CD4-positive, alpha-beta T cell treated with Interleukin-6 for 4 hours (primary cell): ENCODE results near the gene GDPGP1.
"Not testable (repeated sequence)": the region's sequence is repeated elsewhere in the genome, so short reads cannot be mapped to it uniquely, and the experiment has no call there.

Experiments
- DNase-seq: peaks from one replicate; pipeline ENCODE4 v3.0.0-alpha.2; 2020; ENCODE audit warnings: mixed read lengths

Gene GDPGP1

GRCh38 chr15:90227336-90227735 is 6.7 kb upstream of the GDPGP1 start:
- DNase-seq: no peak

GRCh38 chr15:90227816-90228772 is 5.9 kb upstream of the GDPGP1 start:
- DNase-seq: no peak

GRCh38 chr15:90228960-90229359 is 5.0 kb upstream of the GDPGP1 start:
- DNase-seq: no peak

GRCh38 chr15:90230071-90230494 is 3.9 kb upstream of the GDPGP1 start:
- DNase-seq: no peak

GRCh38 chr15:90230610-90231009 is 3.4 kb upstream of the GDPGP1 start:
- no peak for DNase-seq

- peak; percentile 86 for DNase-seq
Measured at GRCh38 chr15:90231028-90232017, 2.7 kb upstream of the GDPGP1 start.

GRCh38 chr15:90232196-90232595 is 1.8 kb upstream of the GDPGP1 start:
- DNase-seq: peak; percentile 10

- no peak for DNase-seq
Measured at GRCh38 chr15:90232941-90233386, 1.0 kb upstream of the GDPGP1 start.

- DNase-seq: peak; percentile 98
Measured at GRCh38 chr15:90233387-90234095, 468 bp upstream of the GDPGP1 start, which contains the start of gene CIB1. CIB1 (minus strand) TSS chr15:90233941; CDS start chr15:90233885, 56 bp downstream.

- DNase-seq: no peak
Measured at GRCh38 chr15:90239371-90239770, 5.4 kb downstream of the GDPGP1 start.

GRCh38 chr15:90240856-90241255 is 6.8 kb downstream of the GDPGP1 start:
- DNase-seq: no peak

- DNase-seq: no peak
Measured at GRCh38 chr15:90241343-90242192, 7.6 kb downstream of the GDPGP1 start.

GRCh38 chr15:90243943-90244639 is 10.1 kb downstream of the GDPGP1 start:
- no peak for DNase-seq

GRCh38 chr15:90248789-90249202 is 14.8 kb downstream of the GDPGP1 start:
- no peak for DNase-seq

GRCh38 chr15:90249203-90249863 is 15.3 kb downstream of the GDPGP1 start, which contains the start of gene TTLL13:
TTLL13 (plus strand) TSS chr15:90249556; CDS start chr15:90250631, 1,075 bp downstream.
- DNase-seq: peak; percentile 79

GRCh38 chr15:90257776-90258175 is 23.8 kb downstream of the GDPGP1 start:
- DNase-seq: no peak

- no peak for DNase-seq
Measured at GRCh38 chr15:90259524-90259923, 25.5 kb downstream of the GDPGP1 start.

GRCh38 chr15:90260731-90261130 is 26.7 kb downstream of the GDPGP1 start:
- not testable (repeated sequence) for DNase-seq

GRCh38 chr15:90261811-90262210 is 27.8 kb downstream of the GDPGP1 start:
- DNase-seq: no peak

GRCh38 chr15:90262426-90262825 is 28.4 kb downstream of the GDPGP1 start:
- no peak for DNase-seq
